Measurements from ENCODE around the gene UROS.

The UROS gene

DNA sequence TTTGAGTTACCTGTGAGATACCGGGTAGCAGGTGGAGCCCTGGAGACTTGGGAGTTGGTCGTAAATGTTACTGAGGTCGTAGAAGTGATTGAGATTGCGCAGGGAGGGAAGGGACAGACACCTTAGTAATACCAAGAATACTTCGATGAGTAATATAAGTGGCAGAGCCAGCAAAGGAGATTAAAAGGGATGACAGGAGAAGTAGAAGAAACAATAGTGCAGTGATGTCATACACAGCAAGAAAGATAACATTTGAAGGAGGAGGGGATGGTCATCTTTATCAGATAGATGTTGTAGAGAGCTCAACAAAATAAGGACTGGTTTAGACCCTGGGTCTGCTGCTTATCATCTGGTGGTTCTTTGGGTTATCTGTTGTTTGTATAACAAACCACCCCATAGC lies 5.3 kb upstream of the UROS start:
- DNase-seq, result no peak

DNA sequence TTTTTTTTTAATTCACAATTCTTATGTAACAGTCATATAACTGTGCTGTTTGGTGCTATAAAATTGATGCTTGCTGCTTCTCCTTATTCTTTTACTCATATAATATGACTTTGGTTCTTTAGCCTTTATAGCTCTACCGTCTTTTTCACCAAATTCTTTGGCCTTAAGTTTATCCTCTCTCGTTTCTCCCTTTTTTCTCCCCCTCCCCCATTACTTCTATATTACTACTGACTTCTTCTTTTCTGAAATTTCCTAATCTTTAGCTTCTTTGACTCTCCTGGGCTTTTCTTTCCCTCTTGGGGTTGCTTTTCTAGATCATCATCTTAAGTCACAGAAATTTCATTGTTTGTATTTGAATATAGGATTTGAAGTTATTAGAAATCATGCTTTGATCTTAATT lies 4.1 kb upstream of the UROS start:
- DNase-seq, result no peak

DNA sequence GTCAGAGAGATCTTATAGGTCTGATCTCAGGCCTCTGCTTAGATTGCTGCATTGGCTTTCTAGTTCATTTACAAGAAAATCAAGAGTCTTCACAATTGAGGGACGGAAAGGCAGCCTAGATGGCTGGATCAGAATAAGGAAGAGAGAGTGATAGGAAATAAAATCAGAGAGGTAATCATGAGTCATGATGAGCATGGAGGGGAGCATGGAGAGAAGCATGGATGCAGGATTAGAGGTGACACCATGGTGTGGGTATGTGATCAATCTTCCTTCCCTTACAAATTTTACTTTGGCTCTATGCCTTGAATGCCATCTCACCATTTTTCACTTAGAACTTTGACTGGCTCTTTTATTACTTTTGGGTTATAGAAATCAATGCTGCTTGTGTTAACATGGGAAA lies 1.7 kb upstream of the UROS start:
- no peak for DNase-seq

DNA sequence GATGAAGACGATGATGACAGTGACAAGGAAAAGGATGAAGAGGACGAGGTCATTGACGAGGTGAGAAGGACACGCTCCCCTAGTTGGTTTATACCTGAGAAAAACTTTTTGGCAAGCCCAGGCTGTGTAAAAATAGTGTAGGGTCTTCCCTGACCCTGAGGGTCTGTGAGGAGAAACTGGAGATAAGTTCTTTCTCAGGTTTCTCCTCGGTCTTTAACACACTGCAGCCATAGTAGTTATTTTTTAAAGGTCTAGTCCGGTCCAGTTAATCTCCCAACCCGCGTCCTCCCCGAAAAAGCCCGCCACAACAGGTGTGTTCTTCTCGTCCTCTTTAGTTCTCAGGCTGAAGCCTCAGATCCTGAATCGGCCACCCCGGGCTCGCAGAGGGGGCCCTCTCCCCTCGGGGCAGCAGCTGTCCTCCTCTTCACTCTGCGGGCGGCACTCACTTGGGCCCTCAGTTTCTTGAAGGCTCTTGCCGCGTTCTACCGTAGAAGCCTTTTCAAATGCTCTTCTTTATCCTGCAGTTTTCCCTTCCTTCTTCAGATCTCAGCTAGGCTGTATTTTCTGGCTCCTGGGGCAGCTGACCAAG lies 699 bp upstream of the UROS start:
- DNase-seq, result no peak

DNA sequence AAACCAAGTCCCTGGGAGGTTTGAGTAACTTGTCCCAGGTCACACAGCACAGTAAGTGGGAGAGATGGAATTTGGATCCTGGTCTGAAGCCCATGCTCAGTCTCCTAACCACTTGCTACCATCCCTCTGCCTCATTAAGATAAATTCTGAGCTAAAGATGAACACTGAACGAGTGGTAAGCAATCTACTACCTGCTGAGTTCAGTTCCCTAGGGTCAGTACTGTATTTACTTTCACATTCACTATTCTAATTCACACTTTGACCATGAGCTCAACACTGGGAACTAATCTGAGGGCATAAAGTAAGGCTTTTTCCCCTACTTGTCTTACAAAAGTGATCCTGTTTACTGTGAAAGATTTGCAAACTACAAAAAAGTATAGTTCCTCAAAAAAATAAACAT lies 2.4 kb downstream of the UROS start:
- DNase-seq, result no peak

DNA sequence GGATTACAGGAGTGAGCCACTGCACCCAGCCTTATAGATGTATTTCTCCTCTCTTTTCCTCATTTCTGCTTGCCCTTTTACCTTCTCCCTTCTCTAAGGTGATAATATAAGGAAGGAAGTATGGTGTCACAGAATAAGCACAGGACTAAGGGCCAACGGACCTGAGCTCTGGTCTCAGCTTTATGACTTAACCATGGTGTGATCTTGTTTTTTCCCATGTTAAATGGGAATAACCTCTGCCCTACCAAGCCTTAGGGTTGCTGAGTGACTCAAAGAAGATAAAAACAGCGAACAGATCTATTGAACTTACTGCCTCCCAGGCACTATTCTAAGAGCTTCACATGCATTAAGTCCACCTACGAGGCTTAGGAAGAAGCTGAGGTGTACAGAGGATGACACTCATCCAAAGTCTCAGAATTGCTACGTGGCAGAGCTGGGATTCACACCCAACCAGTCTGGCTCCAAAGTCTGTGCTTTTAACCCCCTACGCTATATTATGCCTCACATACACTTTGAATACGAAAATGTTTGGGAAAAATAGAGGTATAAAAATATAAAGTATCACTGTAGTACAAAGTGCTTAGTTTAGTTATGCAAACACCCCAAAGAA lies 5.6 kb downstream of the UROS start:
- no peak for DNase-seq

DNA sequence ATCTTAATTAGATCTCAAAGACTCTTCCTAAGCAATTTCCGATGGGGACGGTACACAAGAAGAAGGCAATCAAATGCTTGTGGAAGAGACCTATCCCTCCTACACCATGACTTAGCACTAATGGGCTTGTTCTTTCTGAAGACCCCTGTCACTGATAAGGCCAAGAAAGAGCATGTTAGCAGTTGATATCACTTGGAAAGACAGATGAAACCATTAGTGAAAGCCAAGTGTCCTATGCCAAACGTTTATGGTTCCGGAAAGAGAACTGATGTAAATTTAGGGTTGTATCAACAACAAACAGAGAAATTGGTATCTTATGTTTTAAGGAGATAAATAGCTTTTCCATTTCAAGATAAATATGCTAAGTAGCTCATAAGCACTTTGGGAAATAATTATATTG lies 6.5 kb downstream of the UROS start:
- DNase-seq, result no peak

DNA sequence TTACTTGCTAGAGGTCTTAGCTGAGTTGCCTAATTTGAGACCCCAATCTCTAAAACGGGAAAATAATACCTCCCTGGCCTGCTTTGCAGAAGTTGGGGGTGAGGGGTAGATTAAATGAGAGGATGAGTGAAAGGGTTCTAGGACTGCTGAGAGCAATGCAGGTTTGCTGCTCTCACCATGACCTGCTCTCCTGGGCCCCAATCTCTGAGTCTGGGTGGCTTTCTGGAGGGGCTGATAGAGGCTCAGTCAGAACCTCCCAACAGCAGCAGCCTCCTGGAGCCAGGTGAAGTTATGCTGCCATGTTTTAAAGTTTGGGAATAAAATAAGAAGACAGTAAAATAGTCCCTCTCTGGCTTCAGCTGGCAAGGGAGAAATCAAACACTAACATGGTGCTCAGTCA lies 7.3 kb downstream of the UROS start:
- DNase-seq, result no peak

DNA sequence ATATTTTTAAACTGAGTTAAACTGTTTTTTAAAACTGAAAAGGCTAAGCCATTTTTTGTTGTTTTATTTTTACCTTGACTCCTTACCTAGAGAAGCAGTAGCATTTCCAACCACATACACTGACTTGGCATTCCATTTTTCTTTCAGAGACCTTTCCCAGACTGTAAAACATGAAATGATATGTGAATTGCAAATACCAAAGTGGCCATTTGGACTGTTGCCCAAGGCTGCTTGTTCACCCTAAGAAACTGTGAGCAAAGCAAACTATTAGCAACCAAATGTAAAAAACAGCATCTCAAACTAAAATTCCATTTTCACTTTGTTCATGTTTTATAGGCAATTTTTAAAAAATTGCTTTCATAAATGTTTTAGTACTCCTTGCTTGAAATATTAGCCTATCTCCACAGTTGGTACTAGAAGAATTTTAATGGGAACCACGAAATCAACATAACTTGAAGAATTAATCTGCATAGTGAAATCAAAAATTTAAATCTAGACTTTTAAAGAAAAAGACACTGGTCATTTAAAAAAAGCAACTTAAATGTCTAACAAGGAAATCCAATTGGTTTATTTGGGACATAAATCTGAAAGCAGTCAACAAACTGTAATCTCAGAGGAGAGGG lies 10.8 kb downstream of the UROS start:
- no peak for DNase-seq

DNA sequence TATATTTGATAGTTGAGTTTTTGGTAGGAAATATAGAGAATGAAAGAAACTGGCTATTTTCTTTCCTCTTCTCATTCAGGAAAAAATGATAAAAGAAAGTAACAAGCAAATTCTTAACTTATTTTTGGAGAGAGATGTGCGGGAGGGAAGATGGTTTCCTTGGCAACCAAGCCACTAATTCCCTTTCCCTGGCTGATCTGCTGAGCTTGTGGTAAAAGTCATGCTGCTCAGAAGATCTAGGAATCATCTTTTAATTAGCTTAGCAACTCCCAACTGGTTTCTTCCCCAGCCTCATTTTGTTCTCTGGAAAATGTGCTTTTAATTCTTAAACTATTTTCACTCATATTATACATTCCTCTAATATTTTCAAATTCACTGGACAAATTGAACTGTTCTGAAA lies 11.8 kb downstream of the UROS start:
- no peak for DNase-seq

DNA sequence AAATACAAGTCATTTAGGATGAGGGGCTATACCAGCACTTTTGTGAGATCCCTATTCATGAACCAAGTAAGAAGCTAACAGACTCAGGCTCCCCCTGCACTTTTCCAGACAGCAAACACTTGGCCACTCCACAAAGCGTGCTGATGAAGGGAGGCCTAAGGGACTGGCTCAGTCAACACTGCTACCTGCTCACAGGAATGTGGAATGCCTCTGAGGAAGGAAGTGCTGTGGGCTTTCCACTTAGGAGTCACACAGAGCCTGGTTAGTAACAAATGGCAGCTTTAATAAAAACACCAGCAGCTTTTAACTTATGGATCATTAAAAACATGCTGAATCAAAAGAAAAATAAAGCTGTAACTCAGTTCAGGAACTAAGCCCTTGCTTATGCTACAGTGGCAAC lies 15.0 kb downstream of the UROS start:
- no peak for DNase-seq

DNA sequence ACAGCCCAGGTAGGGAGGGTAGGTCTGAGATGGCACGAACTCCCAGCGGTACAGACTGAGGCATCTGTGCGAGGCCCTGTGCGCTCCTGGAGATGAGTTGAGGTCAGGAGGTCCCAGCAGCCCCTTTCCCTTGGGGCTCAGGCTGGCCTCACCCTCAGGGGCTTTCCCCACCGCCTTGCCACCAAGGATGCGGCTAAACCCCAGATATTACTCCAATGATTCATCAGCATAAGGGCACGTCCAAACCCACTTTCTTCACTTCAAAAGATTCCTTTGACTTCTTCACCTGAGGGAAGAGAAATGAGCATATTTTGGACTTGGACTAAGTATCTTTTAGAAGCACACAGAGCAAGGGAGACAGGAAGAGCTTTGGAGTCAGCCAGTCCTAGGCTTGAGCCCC lies 20.3 kb downstream of the UROS start:
- DNase-seq, result no peak

DNA sequence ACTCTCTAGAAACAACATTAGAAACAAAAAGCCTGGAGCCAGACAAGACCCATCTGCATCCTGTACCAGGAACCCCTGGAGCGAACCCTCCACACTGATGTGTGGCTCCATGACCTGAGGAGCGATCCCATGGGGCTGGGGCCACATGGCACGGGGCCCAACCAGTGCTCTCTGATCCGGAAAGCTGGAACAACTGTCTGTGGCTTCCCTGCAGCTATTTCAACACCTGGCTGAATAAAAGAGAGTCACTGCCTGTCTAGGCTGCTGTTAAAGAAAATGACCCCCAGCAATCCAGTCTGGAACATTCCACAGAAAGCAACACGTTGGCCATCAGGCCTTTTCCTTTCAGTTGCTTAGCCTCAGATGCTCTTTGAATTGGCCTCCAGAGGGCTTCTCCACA lies 20.9 kb downstream of the UROS start:
- DNase-seq, result no peak

DNA sequence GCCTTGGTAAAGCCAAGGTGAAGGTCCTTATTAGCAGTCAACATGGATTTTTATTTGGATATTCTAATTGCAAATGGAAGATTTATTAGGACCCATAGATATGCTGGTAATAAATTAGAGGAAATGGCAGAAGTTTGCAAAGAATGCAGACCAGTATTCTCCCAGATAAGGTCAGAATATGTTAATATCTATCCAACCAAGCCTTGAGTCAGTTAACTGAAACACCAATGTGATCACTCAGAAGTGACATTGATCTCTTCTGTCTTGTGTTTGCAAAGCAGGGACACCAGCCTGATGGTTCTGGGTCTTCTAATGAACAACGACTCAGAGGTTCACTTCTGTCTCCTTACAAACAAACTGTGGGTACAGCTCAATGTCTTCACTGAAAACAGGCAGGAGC lies 21.5 kb downstream of the UROS start:
- DNase-seq, result no peak

DNA sequence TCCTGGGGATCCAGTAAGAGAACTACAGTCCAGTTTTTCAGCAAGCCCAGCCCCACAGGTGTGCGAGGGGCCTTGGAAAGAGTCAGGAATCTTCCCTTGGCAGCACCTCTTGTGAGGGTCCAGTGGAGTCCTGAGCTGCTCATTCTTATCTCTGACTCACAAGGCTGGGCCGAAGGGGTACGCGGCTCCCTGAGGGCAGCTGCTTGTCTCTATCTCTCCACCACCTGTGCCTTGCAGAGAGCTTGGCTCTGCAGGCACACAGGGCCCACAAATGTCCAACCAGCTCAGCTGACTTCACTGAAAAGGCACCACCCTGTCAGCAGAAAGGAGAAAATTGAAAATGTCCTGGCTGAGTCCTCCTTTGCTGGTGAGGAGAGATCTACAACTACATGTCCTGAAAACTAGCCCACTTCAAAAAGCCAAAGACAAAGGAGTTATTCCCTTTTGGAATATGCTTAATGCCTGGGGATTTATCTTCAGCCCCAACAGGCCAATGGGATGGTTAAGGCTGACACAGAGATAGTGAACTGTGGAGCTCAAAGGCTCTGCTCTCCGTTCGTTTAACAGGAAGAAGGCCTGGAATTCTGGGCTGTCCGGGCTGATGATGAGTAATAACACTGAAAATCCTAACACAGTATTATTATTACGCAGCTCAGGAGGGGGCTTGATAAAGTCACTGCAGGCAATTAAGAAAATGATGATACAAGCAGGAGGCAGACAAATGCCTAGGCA lies 23.4 kb downstream of the UROS start:
- DNase-seq, result no peak

DNA sequence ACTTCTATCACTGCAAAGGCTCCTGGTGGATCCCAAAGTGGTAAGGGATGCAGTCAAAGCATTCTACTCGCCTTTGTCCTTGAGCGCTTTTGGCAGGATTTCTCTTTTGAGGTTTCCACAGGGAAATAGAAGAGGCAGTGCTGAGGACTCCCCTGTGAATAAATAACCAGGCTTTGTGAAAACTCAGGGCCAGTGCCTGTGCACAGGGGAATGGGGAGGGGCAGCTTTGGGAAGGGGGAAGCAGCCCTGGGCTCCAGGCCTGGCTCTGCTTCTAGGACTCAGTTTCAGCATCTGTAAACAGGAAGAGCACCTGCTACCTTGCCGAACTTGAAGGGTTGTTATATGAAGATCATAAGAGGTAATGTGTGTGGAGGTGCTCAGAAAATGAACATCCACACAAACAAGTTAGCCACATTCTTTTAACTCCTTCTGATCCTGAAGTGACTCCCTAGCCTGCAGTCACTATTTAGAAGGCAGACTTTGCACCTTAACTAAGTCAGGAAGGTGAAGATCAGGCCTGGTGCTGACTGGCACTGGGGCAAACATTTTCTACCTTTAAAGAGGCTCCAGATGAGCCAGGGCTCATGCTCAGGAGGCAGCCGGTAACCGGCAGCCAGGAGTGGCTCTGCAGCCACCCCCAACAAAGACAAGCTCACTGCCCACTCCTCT lies 24.9 kb downstream of the UROS start:
- DNase-seq, result no peak

DNA sequence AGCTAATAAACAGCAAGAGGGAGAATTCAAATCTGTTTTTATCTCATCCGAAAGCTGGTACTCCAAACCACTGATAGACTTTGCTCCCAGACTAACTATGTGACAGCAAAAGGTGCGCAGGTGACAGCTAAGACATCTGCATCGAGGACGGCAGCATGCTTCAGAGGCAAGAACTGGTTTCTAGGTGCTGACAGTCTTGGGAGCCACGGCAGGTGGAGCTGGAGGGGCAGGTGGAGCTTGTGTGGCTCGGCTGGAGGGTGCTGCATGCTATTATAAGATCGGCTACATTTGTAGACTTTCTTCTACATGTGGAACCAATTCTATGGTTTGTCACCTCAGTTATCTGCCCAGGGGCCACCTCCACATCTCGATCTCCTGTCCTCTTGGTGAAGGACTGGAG lies 25.6 kb downstream of the UROS start:
- DNase-seq, result no peak

DNA sequence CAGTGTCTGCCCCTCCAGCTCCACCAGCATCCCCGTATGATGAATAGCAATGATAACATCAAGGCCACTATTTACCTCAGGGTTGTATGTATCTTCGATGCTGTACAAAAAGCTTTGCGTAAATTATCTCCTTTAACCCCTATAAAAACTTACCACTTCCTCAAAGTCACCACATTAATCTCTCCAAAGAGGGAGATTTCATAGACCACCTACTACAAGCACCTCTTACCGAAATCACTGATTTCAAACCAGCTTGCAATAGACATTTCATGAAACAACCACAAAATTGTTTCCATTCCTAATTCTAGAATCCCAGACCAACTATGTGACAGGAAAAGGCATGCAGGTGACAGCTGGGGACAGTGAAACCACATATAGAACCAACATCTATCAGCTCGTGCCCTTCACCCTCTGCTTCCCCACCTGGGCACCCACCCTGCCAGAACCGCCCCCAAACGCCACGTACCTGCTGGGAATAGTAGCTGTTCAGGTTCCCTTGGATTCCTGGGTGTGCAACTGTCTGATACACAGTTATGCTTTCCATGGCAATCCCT lies 27.3 kb downstream of the UROS start:
- no peak for DNase-seq

DNA sequence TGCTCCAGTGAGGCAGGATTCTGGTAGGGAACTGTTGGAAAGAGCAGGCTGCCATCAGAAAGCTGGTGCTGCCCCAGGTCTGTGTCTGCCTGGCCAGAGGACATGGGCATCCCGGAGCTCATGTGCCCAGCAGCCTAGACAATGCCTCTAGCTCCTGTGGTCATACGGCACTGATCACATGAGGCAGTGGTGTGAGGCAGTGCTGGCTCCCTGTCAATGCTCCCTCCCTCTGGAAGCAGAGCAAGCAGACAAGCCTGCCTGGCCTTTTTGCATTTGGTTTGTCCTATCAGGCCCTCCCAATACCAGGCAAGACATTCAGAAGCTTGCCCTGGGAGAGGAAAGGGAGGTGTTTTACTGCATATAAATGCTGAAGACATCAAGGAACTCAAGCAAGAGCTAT lies 27.9 kb downstream of the UROS start:
- no peak for DNase-seq

DNA sequence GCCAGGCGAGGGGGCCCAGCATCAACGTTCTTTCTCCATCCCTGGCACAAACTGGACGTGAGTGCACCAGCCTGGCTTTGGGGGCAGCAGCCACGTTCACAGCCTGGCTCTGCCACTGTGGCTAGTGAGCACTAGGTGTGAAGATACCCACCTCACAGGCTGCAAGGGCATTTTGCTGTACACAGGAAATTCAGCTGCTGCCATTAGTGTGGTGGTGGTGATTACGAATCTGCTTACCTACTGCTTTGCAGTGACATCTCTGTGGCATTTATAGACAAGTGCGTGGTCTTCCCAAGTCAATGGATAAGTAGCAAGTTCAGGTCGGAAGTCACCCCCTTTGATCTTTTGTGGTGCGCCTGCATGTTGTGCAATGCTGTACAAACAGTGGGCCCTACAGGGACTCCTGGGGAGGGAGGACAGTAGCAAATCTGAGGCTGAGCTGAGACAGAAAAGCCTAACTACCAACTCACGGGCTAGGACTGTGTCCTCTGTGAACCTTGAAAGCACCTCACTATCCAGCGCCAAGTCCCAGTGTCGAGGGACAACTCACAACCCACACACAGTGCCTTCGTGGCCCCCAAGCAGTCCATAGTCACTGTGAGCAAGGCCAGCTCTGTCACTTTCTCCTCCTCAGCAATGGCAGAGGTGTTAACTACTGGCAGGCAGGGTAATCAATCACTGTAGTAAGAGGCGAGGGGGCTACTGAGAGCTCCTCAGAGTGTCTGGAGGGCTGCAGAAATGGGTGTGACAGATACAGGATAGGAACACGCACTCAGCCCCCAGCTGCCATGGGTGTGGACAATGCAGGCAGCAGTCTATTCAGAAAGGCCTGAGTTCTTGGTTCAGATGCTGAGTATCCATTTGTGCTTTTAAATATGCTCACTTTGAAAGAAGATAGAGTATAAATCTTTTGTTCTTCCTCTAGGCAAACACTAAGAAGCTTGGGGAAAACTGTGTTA lies 30.4 kb downstream of the UROS start:
- DNase-seq, result no peak

DNA sequence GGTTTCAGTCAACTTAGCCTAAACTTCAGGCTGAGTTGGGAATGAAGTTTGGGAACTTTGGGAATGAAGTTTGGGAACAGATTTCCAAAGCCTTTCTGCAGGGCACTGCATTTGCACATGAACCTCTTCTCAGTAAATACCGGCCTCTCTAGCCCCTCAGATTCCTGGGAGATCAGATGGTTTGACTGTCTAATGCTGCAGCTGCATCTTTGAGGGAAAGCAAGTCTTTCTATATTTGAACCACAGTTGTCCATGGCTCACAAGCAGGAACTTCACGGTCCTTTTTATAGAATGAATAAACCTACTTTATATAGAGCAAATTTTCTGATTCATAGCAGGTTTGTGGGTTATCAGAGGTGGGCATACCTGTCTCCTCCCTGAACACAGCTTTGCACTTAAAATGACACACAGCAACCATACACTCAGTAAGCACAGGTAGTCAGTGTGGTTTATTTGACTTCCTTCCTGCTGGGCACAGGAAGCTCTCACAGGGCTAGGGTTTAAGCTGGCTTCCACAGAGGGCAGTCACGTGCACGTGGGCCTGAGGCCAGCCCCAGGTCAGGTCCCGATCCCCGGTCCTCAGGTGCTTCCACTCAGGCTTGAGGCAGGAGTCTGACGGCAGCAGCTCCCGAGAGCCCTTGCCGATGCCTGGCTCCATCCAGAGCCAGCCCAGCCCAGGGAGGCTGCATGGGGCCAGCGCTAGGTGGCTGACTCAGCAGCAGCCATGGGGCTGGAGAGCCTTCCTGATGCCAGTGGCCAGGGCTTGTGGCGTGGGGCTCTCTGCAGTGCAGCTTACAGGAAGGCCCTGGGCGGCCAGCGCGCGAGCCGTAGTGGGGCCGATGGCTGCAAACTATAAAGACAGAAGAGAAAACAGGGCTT lies 34.7 kb downstream of the UROS start:
- DNase-seq, result no peak

All from SHP77 treated with DMSO at 0.1 percent for 48 hours (cell line).